ENCODE results near the gene PRPF40A.

DNA sequence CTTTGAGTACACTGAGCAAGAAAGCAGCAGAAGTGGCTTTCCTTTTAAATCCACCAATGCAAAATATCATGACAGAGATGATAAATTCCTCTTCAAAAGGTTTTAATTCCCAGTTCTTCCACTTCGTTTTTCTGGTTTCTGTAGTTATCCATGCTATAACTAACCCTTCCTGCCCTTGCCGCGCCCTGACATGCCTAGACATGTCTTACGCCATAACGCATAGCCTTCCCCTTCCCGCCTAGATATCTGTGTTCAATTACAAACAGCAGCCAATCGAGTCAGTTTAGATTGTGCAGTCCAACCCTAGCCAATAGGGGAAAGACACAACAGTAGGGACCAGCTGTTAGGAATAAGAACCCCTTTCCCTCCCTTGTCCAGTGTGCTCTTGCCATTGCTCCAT, 16.1 kb downstream of the PRPF40A start:
- TF ChIP-seq, protein P1, sequence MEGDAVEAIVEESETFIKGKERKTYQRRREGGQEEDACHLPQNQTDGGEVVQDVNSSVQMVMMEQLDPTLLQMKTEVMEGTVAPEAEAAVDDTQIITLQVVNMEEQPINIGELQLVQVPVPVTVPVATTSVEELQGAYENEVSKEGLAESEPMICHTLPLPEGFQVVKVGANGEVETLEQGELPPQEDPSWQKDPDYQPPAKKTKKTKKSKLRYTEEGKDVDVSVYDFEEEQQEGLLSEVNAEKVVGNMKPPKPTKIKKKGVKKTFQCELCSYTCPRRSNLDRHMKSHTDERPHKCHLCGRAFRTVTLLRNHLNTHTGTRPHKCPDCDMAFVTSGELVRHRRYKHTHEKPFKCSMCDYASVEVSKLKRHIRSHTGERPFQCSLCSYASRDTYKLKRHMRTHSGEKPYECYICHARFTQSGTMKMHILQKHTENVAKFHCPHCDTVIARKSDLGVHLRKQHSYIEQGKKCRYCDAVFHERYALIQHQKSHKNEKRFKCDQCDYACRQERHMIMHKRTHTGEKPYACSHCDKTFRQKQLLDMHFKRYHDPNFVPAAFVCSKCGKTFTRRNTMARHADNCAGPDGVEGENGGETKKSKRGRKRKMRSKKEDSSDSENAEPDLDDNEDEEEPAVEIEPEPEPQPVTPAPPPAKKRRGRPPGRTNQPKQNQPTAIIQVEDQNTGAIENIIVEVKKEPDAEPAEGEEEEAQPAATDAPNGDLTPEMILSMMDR (IDR thresholded peaks at IDR 0.05; ENCODE audit: borderline replicate concordance, extremely low read depth, low read length, poor library complexity, severe bottlenecking), result no peak
- TF ChIP-seq EZH2 (IDR thresholded peaks at IDR 0.05; ENCODE audit: borderline replicate concordance, low read depth, low read length, severe bottlenecking), result no peak
